ENCODE measurements around the gene PCK2. TPM values are rescaled to one million over a fixed set of nuclear protein-coding genes. Genes with fewer than 3 reads are reported as not detected.

Gene PCK2
- total and polyA plus RNA-seq, 2 of the 13 experiments (the other 11 are each of a cell fraction or from before 2014, with no cell fraction given), result 129 to 272 TPM

- TF ChIP-seq ZNF484 (CRISPR knock-in tag; IDR thresholded peaks at IDR 0.05; ENCODE audit: borderline replicate concordance, low read depth), result no peak; the same call in 1 of the 2 replicates
- TF ChIP-seq BCL6 (CRISPR knock-in tag; IDR thresholded peaks at IDR 0.05), result peak; percentile 99
- TF ChIP-seq SNAI1 (CRISPR knock-in tag; IDR thresholded peaks at IDR 0.05; ENCODE audit: borderline replicate concordance), result peak; percentile 91; the same call in 1 of the 2 replicates
- peak; percentile 98 for TF ChIP-seq ZNF136 (CRISPR knock-in tag; IDR thresholded peaks at IDR 0.05; ENCODE audit: low read depth)
- peak; percentile 72; the same call in 1 of the 2 replicates for TF ChIP-seq THYN1 (CRISPR knock-in tag; IDR thresholded peaks at IDR 0.05; ENCODE audit: borderline replicate concordance, low read depth)
- TF ChIP-seq ZNF160 (CRISPR knock-in tag; IDR thresholded peaks at IDR 0.05), result peak; percentile 94; the same call in 1 of the 2 replicates
- TF ChIP-seq SMYD3 (CRISPR knock-in tag; IDR thresholded peaks at IDR 0.05), result peak; percentile 91; the same call in 1 of the 2 replicates
- TF ChIP-seq CCAR2 (optimal IDR thresholded peaks at IDR 0.05; ENCODE audit: low read depth, low read length), result no peak
- peak; percentile 28; the same call in 1 of the 2 replicates for TF ChIP-seq HHEX (CRISPR knock-in tag; IDR thresholded peaks at IDR 0.05)
- peak; percentile 99 for TF ChIP-seq DNMT3B (CRISPR knock-in tag; conservative IDR thresholded peaks at IDR 0.05)
- TF ChIP-seq NFAT5 (CRISPR knock-in tag; IDR thresholded peaks at IDR 0.05), result peak; percentile 95
- peak; percentile 94 for TF ChIP-seq SALL2 (CRISPR knock-in tag; IDR thresholded peaks at IDR 0.05)
- peak; percentile 76 for TF ChIP-seq ZNF44 (CRISPR knock-in tag; IDR thresholded peaks at IDR 0.05)
- TF ChIP-seq KDM2A (CRISPR knock-in tag; IDR thresholded peaks at IDR 0.05; ENCODE audit: borderline replicate concordance, low read depth), result peak; percentile 97
- peak; percentile 93; the same call in 1 of the 2 replicates for TF ChIP-seq ZNF451 (CRISPR knock-in tag; IDR thresholded peaks at IDR 0.05)
- TF ChIP-seq PITX1 (CRISPR knock-in tag; IDR thresholded peaks at IDR 0.05), result peak; percentile 98
- peak; percentile 91 for TF ChIP-seq STAT5B (CRISPR knock-in tag; IDR thresholded peaks at IDR 0.05)
- peak; percentile 85 for TF ChIP-seq ZNF12 (CRISPR knock-in tag; IDR thresholded peaks at IDR 0.05)
- peak; percentile 97 for TF ChIP-seq ZBED4 (CRISPR knock-in tag; IDR thresholded peaks at IDR 0.05; ENCODE audit: borderline replicate concordance)
- 0 out of 2 replicates have a peak, but pooled peaks have one; percentile 21 for TF ChIP-seq HNRNPL (IDR thresholded peaks at IDR 0.05; ENCODE audit: low read depth, low read length)
- peak; percentile 99 for TF ChIP-seq ZNF724P (CRISPR knock-in tag; IDR thresholded peaks at IDR 0.05; ENCODE audit: borderline replicate concordance)
Observed at GRCh38 chr14:24095271-24096068, 1.4 kb downstream of the PCK2 start (continued).
